Mesenchymal stem cell (in vitro differentiated cells and primary cell): Measurements from ENCODE around the gene DNAH3.
"Not testable (repeated sequence)": the region's sequence is repeated elsewhere in the genome, so short reads cannot be mapped to it uniquely, and the experiment has no call there.

Source experiments
- DNase-seq: peaks from one replicate; pipeline ENCODE4 v3.0.0-alpha.2; 2013
- H2AFZ ChIP-seq: one replicate; pipeline ENCODE4 v1.6.1; 2013; ENCODE audit warnings: low read depth, mild to moderate bottlenecking, control low read depth, inconsistent platforms, low read length, moderate library complexity
- H2AK5ac ChIP-seq: 2 replicates; pipeline ENCODE4 v1.6.1; 2013; ENCODE audit warnings: low read length, moderate library complexity, mild to moderate bottlenecking, inconsistent platforms; ENCODE audit not compliant: severe bottlenecking
- H2BK120ac ChIP-seq: one replicate; pipeline ENCODE4 v1.6.1; 2013; ENCODE audit warnings: low read depth, mild to moderate bottlenecking, inconsistent platforms, low read length, moderate library complexity
- H2BK12ac ChIP-seq, 2 experiments: one replicate each; pipeline ENCODE4 v1.6.1; 2013; ENCODE audit warnings: inconsistent platforms in 2 of 2, low read length in 2 of 2, mild to moderate bottlenecking in 2 of 2, moderate library complexity in 2 of 2, control low read depth in 1 of 2
- H2BK15ac ChIP-seq: one replicate; pipeline ENCODE4 v1.6.1; 2013; ENCODE audit warnings: mild to moderate bottlenecking, low read depth, inconsistent platforms; ENCODE audit not compliant: poor library complexity, severe bottlenecking
- H2BK5ac ChIP-seq: 2 replicates; pipeline ENCODE4 v1.6.1; 2013; ENCODE audit warnings: low read depth, mild to moderate bottlenecking, low read length, control low read depth, inconsistent platforms; ENCODE audit not compliant: poor library complexity, severe bottlenecking
- H3K14ac ChIP-seq, 2 experiments: one replicate each; pipeline ENCODE4 v1.6.1; 2013; ENCODE audit warnings: inconsistent platforms in 2 of 2, low read length in 2 of 2, control low read depth in 1 of 2, mild to moderate bottlenecking in 1 of 2, moderate library complexity in 1 of 2
- H3K18ac ChIP-seq, 2 experiments: one replicate each; pipeline ENCODE4 v1.6.1; 2013; ENCODE audit warnings: inconsistent platforms in 2 of 2, low read length in 2 of 2, control low read depth in 1 of 2, low read depth in 1 of 2, mild to moderate bottlenecking in 1 of 2
- H3K23ac ChIP-seq, 2 experiments: one replicate each; pipeline ENCODE4 v1.6.1; 2013; ENCODE audit warnings: inconsistent platforms in 2 of 2, low read length in 2 of 2, mild to moderate bottlenecking in 2 of 2, moderate library complexity in 2 of 2, control low read depth in 1 of 2
- H3K27ac ChIP-seq: 2 replicates; pipeline ENCODE4 v1.5.1; 2013; ENCODE audit warnings: mild to moderate bottlenecking, moderate library complexity, low read length, control low read depth, inconsistent platforms; ENCODE audit not compliant: poor library complexity, severe bottlenecking
- H3K27me3 ChIP-seq, 2 experiments: 2 replicates each; pipeline versions ENCODE4 v1.6.1 to v1.7.0; 2013; ENCODE audit warnings: low read length in 2 of 2, mild to moderate bottlenecking in 2 of 2, moderate library complexity in 2 of 2, control low read depth in 1 of 2, inconsistent platforms in 1 of 2; ENCODE audit not compliant: control insufficient read depth in 1 of 2, insufficient read depth in 1 of 2
- H3K36me3 ChIP-seq, 2 experiments: 2 replicates each; pipeline versions ENCODE4 v1.6.1 to v1.7.0; 2013; ENCODE audit warnings: low read length in 2 of 2, control low read depth in 1 of 2, inconsistent platforms in 1 of 2, low read depth in 1 of 2, mild to moderate bottlenecking in 1 of 2; ENCODE audit not compliant: insufficient read depth in 2 of 2, control insufficient read depth in 1 of 2
- H3K4ac ChIP-seq, 2 experiments: one replicate each; pipeline ENCODE4 v1.6.1; 2013; ENCODE audit warnings: inconsistent platforms in 2 of 2, low read length in 2 of 2, mild to moderate bottlenecking in 2 of 2, moderate library complexity in 2 of 2, control low read depth in 1 of 2, low read depth in 1 of 2
- H3K4me1 ChIP-seq: 2 replicates; pipeline ENCODE4 v1.6.1; 2013; ENCODE audit warnings: low read depth, low read length, control low read depth; ENCODE audit not compliant: control insufficient read depth, insufficient read depth
- H3K4me2 ChIP-seq: 2 replicates; pipeline ENCODE4 v1.6.1; 2013; ENCODE audit warnings: low read length, mild to moderate bottlenecking, inconsistent platforms; ENCODE audit not compliant: poor library complexity, severe bottlenecking
- H3K4me3 ChIP-seq, 2 experiments: 2 replicates each; pipeline versions ENCODE4 v1.5.1 to v1.7.0; 2013; ENCODE audit warnings: low read length in 2 of 2, mild to moderate bottlenecking in 2 of 2, control low read depth in 1 of 2, low read depth in 1 of 2; ENCODE audit not compliant: insufficient read depth in 1 of 2
- H3K79me1 ChIP-seq: replicated peaks from 2 replicates; pipeline ENCODE4 v1.6.1; 2013; ENCODE audit warnings: mild to moderate bottlenecking, control low read depth, low read length, inconsistent platforms; ENCODE audit not compliant: poor library complexity, severe bottlenecking
- H3K9ac ChIP-seq: 2 replicates; pipeline ENCODE4 v1.7.0; 2013; ENCODE audit warnings: mild to moderate bottlenecking, low read length, moderate library complexity
- H3K9me3 ChIP-seq: 2 replicates; pipeline ENCODE4 v1.7.0; 2013; ENCODE audit warnings: mild to moderate bottlenecking, low read length; ENCODE audit not compliant: control insufficient read depth
- H4K8ac ChIP-seq: one replicate; pipeline ENCODE4 v1.6.1; 2013; ENCODE audit warnings: inconsistent platforms, mild to moderate bottlenecking, low read length, moderate library complexity
- H4K91ac ChIP-seq: one replicate; pipeline ENCODE4 v1.6.1; 2013; ENCODE audit warnings: mild to moderate bottlenecking, low read length, inconsistent platforms
- WGBS: methylation state at CpG from one replicate; pipeline ENCODE4 v1.1.7; 2013; ENCODE audit warnings: mixed read lengths; 5-methylcytosine and 5-hydroxymethylcytosine counted together

Gene DNAH3

GRCh38 chr16:21197112-21197511, 46.5 kb upstream of the DNAH3 start:
- Histone ChIP-seq H3K79me1 (no peaks in the 10 kb centered on the region), H3K23ac (no peak overlapping the region), H3K27ac (no peak overlapping the region), H3K9ac (no peak overlapping the region), H3K4me3 (no peak overlapping the region), H3K9me3 (no peaks in the 10 kb centered on the region), H3K4me1 (peaks cover 2% of the 10 kb centered on the region), H2BK12ac (no peak overlapping the region), H2AFZ (no peak overlapping the region), H2BK5ac (no peak overlapping the region), H3K18ac (no peak overlapping the region), H4K91ac (no peak overlapping the region), H2BK120ac (no peak overlapping the region), H2AK5ac (no peak overlapping the region), H3K14ac (no peak overlapping the region), H2BK15ac (no peak overlapping the region), H3K36me3 (no peaks in the 10 kb centered on the region), H3K27me3 (peaks cover 32 to 51% of the 10 kb centered on the region in 2 experiments), H4K8ac (no peak overlapping the region), H3K4ac (no peak overlapping the region), H3K4me2 (no peak overlapping the region)
- 100% methylated on average over 1 of the region's 1 CpG for WGBS
- no peak for DNase-seq

- 92% methylated on average over 8 of the region's 8 CpGs for WGBS
- not testable (repeated sequence) for H3K9me3 ChIP-seq, H2AFZ ChIP-seq, H4K91ac ChIP-seq, H3K14ac ChIP-seq, H2BK15ac ChIP-seq, H3K27ac ChIP-seq, H2AK5ac ChIP-seq, H2BK120ac ChIP-seq, H2BK12ac ChIP-seq, H3K23ac ChIP-seq, H3K4ac ChIP-seq, H3K4me3 ChIP-seq, H2BK5ac ChIP-seq, H3K4me1 ChIP-seq, H3K36me3 ChIP-seq, H3K18ac ChIP-seq, DNase-seq, H3K79me1 ChIP-seq, H3K9ac ChIP-seq, H4K8ac ChIP-seq, H3K4me2 ChIP-seq
- H3K27me3 ChIP-seq, result peaks cover 15 to 35% of the 10 kb centered on the region in 2 experiments
These were observed 44.7 kb upstream of the DNAH3 start for GRCh38 chr16:21195330-21195729.

- WGBS, result 79% methylated on average over 6 of the region's 6 CpGs
- H2AFZ ChIP-seq, result no peak overlapping the region
- H3K23ac ChIP-seq, result no peak overlapping the region
- H3K4me3 ChIP-seq, result no peak overlapping the region
- H3K18ac ChIP-seq, result no peak overlapping the region
- no peaks in the 10 kb centered on the region for H3K36me3 ChIP-seq
- H3K14ac ChIP-seq, result no peak overlapping the region
- peaks cover 11 to 32% of the 10 kb centered on the region in 2 experiments for H3K27me3 ChIP-seq
- H3K27ac ChIP-seq, result no peak overlapping the region
- H3K79me1 ChIP-seq, result no peaks in the 10 kb centered on the region
- no peak overlapping the region for H2AK5ac ChIP-seq
- no peak overlapping the region for H2BK12ac ChIP-seq
- H3K9me3 ChIP-seq, result no peaks in the 10 kb centered on the region
- no peak overlapping the region for H3K4ac ChIP-seq
- H3K9ac ChIP-seq, result no peak overlapping the region
- H2BK5ac ChIP-seq, result no peak overlapping the region
- H4K91ac ChIP-seq, result no peak overlapping the region
- no peak overlapping the region for H2BK120ac ChIP-seq
- H2BK15ac ChIP-seq, result no peak overlapping the region
- DNase-seq, result no peak
- no peak overlapping the region for H3K4me2 ChIP-seq
- H3K4me1 ChIP-seq, result peaks cover 2% of the 10 kb centered on the region
- no peak overlapping the region for H4K8ac ChIP-seq
These were observed 44.2 kb upstream of the DNAH3 start for GRCh38 chr16:21194771-21195301.

- 67% methylated on average over 1 of the region's 1 CpG for WGBS
- Histone ChIP-seq H3K4me2 (no peak overlapping the region), H3K4me3 (no peak overlapping the region)
These were observed 42.3 kb upstream of the DNAH3 start for GRCh38 chr16:21192991-21193390.

More at GRCh38 chr16:21192991-21193390, 42.3 kb upstream of the DNAH3 start:
- DNase-seq, result no peak
- no peak overlapping the region for H2BK120ac ChIP-seq
- H3K18ac ChIP-seq, result no peak overlapping the region
- no peak overlapping the region for H3K27ac ChIP-seq
- no peak overlapping the region for H4K8ac ChIP-seq
- H2AFZ ChIP-seq, result no peak overlapping the region
- no peak overlapping the region for H3K23ac ChIP-seq
- no peak overlapping the region for H2BK12ac ChIP-seq
- no peak overlapping the region for H2BK5ac ChIP-seq
- no peak overlapping the region for H2BK15ac ChIP-seq
- no peak overlapping the region for H2AK5ac ChIP-seq
- H3K27me3 ChIP-seq, result peaks cover 3 to 20% of the 10 kb centered on the region in 2 experiments
- no peaks in the 10 kb centered on the region for H3K9me3 ChIP-seq
- no peak overlapping the region for H3K14ac ChIP-seq
- H4K91ac ChIP-seq, result no peak overlapping the region
- no peak overlapping the region for H3K9ac ChIP-seq
- no peak overlapping the region for H3K4ac ChIP-seq
- no peaks in the 10 kb centered on the region for H3K79me1 ChIP-seq
- H3K4me1 ChIP-seq, result peaks cover 5% of the 10 kb centered on the region
- H3K36me3 ChIP-seq, result no peaks in the 10 kb centered on the region
